Activated CD8-positive, alpha-beta memory T cell treated with anti-CD3 and anti-CD28 coated beads, Interleukin-2, amount 10 ng/mL, durations not matched to agents 7 days and 5 days (primary cell): ENCODE results near the gene FPGS. TPM values are rescaled to one million over a fixed set of nuclear protein-coding genes. Genes with fewer than 3 reads are reported as not detected.

Experiments
- ATAC-seq: fragments of 150-1000 bp; cut with Tn5 transposase; one replicate; pipeline ENCODE4 v1.10.0; 2021; ENCODE audit warnings: moderate library complexity
- CTCF ChIA-PET: fragments of 350-600 bp; sonication (Branson Sonifier 250); formaldehyde crosslinking; loops from one replicate; lab custom pipeline; 2021; ENCODE audit warnings: antibody characterized with exemption; lab: Charles Lee
- DNase-seq: peaks from one replicate; pipeline ENCODE4 v3.0.0-alpha.2; 2020
- H3K27ac Mint-ChIP-seq: one replicate; pipeline ENCODE4 v1.8.0; 2021; ENCODE audit warnings: mild to moderate bottlenecking, mixed read lengths
- H3K27me3 Mint-ChIP-seq: one replicate; pipeline ENCODE4 v1.8.0; 2021; ENCODE audit warnings: mixed read lengths
- H3K36me3 Mint-ChIP-seq: one replicate; pipeline ENCODE4 v1.8.0; 2021; ENCODE audit warnings: mild to moderate bottlenecking, mixed read lengths
- H3K4me1 Mint-ChIP-seq: one replicate; pipeline ENCODE4 v1.8.0; 2021; ENCODE audit warnings: mixed read lengths
- H3K4me3 Mint-ChIP-seq: one replicate; pipeline ENCODE4 v1.8.0; 2021; ENCODE audit warnings: mild to moderate bottlenecking, moderate library complexity, mixed read lengths
- H3K9me3 Mint-ChIP-seq: one replicate; pipeline ENCODE4 v1.8.0; 2022; ENCODE audit warnings: low read depth, mixed read lengths
- total RNA-seq, 2 experiments: library from RNA; stranded (reverse); gene quantifications; one replicate each; pipeline ENCODE4 v1.2.3, GENCODE V29; 2021

Gene FPGS
- total RNA-seq, 2 experiments from 2014 or later, result 109 to 117 TPM

GRCh38 chr9:127846443-127847177 lies 43.9 kb downstream of the FPGS start:
- no peak overlapping the region for H3K27ac Mint-ChIP-seq
- H3K27me3 Mint-ChIP-seq, result no peaks in the 10 kb centered on the region
- peaks cover 15% of the 10 kb centered on the region for H3K9me3 Mint-ChIP-seq
- peaks cover under 1% of the 10 kb centered on the region for H3K4me1 Mint-ChIP-seq
- DNase-seq (no peak), ATAC-seq (no peak)
- peaks cover 25% of the 10 kb centered on the region for H3K36me3 Mint-ChIP-seq
- no peak overlapping the region for H3K4me3 Mint-ChIP-seq
- CTCF ChIA-PET, result interaction anchor here (1.6 kb wide), 1 partner anchor 24 kb away, joined by 5 read pairs; no protein-coding TSS in a partner anchor

GRCh38 chr9:127847178-127847510 lies 44.5 kb downstream of the FPGS start:
- H3K4me3 Mint-ChIP-seq, result no peak overlapping the region
- CTCF ChIA-PET, result interaction anchor here (1.6 kb wide), 1 partner anchor 23 kb away, joined by 5 read pairs; no protein-coding TSS in a partner anchor

GRCh38 chr9:127847833-127848755 lies 45.4 kb downstream of the FPGS start:
- Mint-ChIP-seq H3K9me3 (peaks cover 15% of the 10 kb centered on the region), H3K27ac (no peak overlapping the region)
- CTCF ChIA-PET, result interaction anchor here (1.6 kb wide), 1 partner anchor 22 kb away, joined by 5 read pairs; no protein-coding TSS in a partner anchor

More at GRCh38 chr9:127847178-127847510, 44.5 kb downstream of the FPGS start:
- H3K36me3 Mint-ChIP-seq, result peaks cover 27% of the 10 kb centered on the region
- H3K4me1 Mint-ChIP-seq, result peaks cover 6% of the 10 kb centered on the region
- ATAC-seq, result no peak
- peaks cover 15% of the 10 kb centered on the region for H3K9me3 Mint-ChIP-seq
- DNase-seq, result no peak
- H3K27ac Mint-ChIP-seq, result no peak overlapping the region
- no peaks in the 10 kb centered on the region for H3K27me3 Mint-ChIP-seq

GRCh38 chr9:127848756-127849504 lies 46.2 kb downstream of the FPGS start:
- H3K27ac Mint-ChIP-seq, result no peak overlapping the region
- H3K4me3 Mint-ChIP-seq, result no peak overlapping the region
- ATAC-seq (no peak), DNase-seq (no peak)
- CTCF ChIA-PET, result no interaction called here
- no peaks in the 10 kb centered on the region for H3K27me3 Mint-ChIP-seq
- peaks cover 15% of the 10 kb centered on the region for H3K9me3 Mint-ChIP-seq
- peaks cover 27% of the 10 kb centered on the region for H3K36me3 Mint-ChIP-seq
- H3K4me1 Mint-ChIP-seq, result peaks cover 18% of the 10 kb centered on the region

More at GRCh38 chr9:127847833-127848755, 45.4 kb downstream of the FPGS start:
- H3K27me3 Mint-ChIP-seq, result no peaks in the 10 kb centered on the region
- peaks cover 15% of the 10 kb centered on the region for H3K4me1 Mint-ChIP-seq
- ATAC-seq, result no peak
- H3K4me3 Mint-ChIP-seq, result no peak overlapping the region
- DNase-seq, result no peak
- peaks cover 27% of the 10 kb centered on the region for H3K36me3 Mint-ChIP-seq

GRCh38 chr9:127850286-127850830 lies 47.7 kb downstream of the FPGS start:
- DNase-seq, result no peak
- peaks cover 15% of the 10 kb centered on the region for H3K9me3 Mint-ChIP-seq
- peaks cover 27% of the 10 kb centered on the region for H3K36me3 Mint-ChIP-seq
- CTCF ChIA-PET, result interaction anchor here (1.8 kb wide), 1 partner anchor 19 kb away, joined by 8 read pairs; no protein-coding TSS in a partner anchor
- H3K4me1 Mint-ChIP-seq, result peaks cover 23% of the 10 kb centered on the region
- H3K27ac Mint-ChIP-seq, result no peak overlapping the region
- no peak for ATAC-seq
- H3K27me3 Mint-ChIP-seq, result no peaks in the 10 kb centered on the region
- H3K4me3 Mint-ChIP-seq, result no peak overlapping the region

- Mint-ChIP-seq H3K9me3 (peaks cover 15% of the 10 kb centered on the region), H3K4me1 (peaks cover 26% of the 10 kb centered on the region), H3K27ac (no peak overlapping the region), H3K36me3 (peaks cover 27% of the 10 kb centered on the region), H3K27me3 (no peaks in the 10 kb centered on the region), H3K4me3 (peak overlapping the region; percentile 77)
- CTCF ChIA-PET, result interaction anchor here (0.6 to 5.4 kb wide), 7 partner anchors 9 to 90 kb away, joined by 3 to 42 read pairs (median 6); no protein-coding TSS in a partner anchor
- no peak for ATAC-seq
- DNase-seq, result no peak
Observed at GRCh38 chr9:127852829-127853228, 50.1 kb downstream of the FPGS start.

- ATAC-seq (peak; percentile 45), DNase-seq (no peak)
- CTCF ChIA-PET, result interaction anchor here (0.8 to 5.4 kb wide), 9 partner anchors 9 to 119 kb away, joined by 3 to 42 read pairs (median 5); partner anchors contain the start of gene TOR2A
- Mint-ChIP-seq H3K27ac (peak overlapping the region; percentile 77), H3K27me3 (no peaks in the 10 kb centered on the region), H3K9me3 (peaks cover 13% of the 10 kb centered on the region), H3K4me1 (peaks cover 26% of the 10 kb centered on the region), H3K4me3 (peak overlapping the region; percentile 77), H3K36me3 (peaks cover 25% of the 10 kb centered on the region)
Observed at GRCh38 chr9:127853312-127854183, 50.9 kb downstream of the FPGS start.

GRCh38 chr9:127854184-127854806 lies 51.6 kb downstream of the FPGS start, which contains the start of gene ENG:
TSS of gene ENG (minus strand) at chr9:127854658. CDS start at chr9:127854355, 303 bp downstream.
- H3K4me3 Mint-ChIP-seq, result peak within 1 kb of the TSS; percentile 77
- H3K27ac Mint-ChIP-seq, result peak within 1 kb of the TSS; percentile 82
- DNase-seq, result no peak
- peak; percentile 70 for ATAC-seq
- peaks cover 17% of the 10 kb centered on the region for H3K36me3 Mint-ChIP-seq
- H3K4me1 Mint-ChIP-seq, result peaks cover 27% of the 10 kb centered on the region
- peaks cover 6% of the 10 kb centered on the region for H3K9me3 Mint-ChIP-seq
- CTCF ChIA-PET, result interaction anchor here (1.0 to 5.4 kb wide), 7 partner anchors 11 to 119 kb away, joined by 3 to 42 read pairs (median 4); partner anchors contain the start of genes CDK9 and TOR2A
- H3K27me3 Mint-ChIP-seq, result no peaks in the 10 kb centered on the region

GRCh38 chr9:127854960-127855359 lies 52.3 kb downstream of the FPGS start:
- CTCF ChIA-PET, result interaction anchor here (0.5 to 5.4 kb wide), 7 partner anchors 10 to 265 kb away, joined by 3 to 42 read pairs (median 4); partner anchors contain the start of genes CDK9 and TOR2A
- ATAC-seq, result no peak

GRCh38 chr9:127855522-127855921 lies 52.8 kb downstream of the FPGS start:
- H3K27me3 Mint-ChIP-seq, result no peaks in the 10 kb centered on the region
- DNase-seq, result no peak
- peaks cover 8% of the 10 kb centered on the region for H3K36me3 Mint-ChIP-seq
- no peak for ATAC-seq
- CTCF ChIA-PET, result interaction anchor here (0.5 to 5.4 kb wide), 8 partner anchors 10 to 265 kb away, joined by 3 to 42 read pairs (median 4); partner anchors contain the start of genes CDK9 and TOR2A
- H3K4me3 Mint-ChIP-seq, result no peak overlapping the region
- peak overlapping the region; percentile 32 for H3K27ac Mint-ChIP-seq
- H3K4me1 Mint-ChIP-seq, result peaks cover 27% of the 10 kb centered on the region
- H3K9me3 Mint-ChIP-seq, result peaks cover 1% of the 10 kb centered on the region

More at GRCh38 chr9:127854960-127855359, 52.3 kb downstream of the FPGS start:
- H3K27me3 Mint-ChIP-seq, result no peaks in the 10 kb centered on the region
- peaks cover 11% of the 10 kb centered on the region for H3K36me3 Mint-ChIP-seq
- DNase-seq, result no peak
- H3K4me1 Mint-ChIP-seq, result peaks cover 27% of the 10 kb centered on the region
- peak overlapping the region; percentile 49 for H3K27ac Mint-ChIP-seq
- no peak overlapping the region for H3K4me3 Mint-ChIP-seq
- peaks cover 4% of the 10 kb centered on the region for H3K9me3 Mint-ChIP-seq
